WTC11 (cell line): ENCODE results near the gene XIRP2.

Experiments
- CTCF ChIP-seq: fragments of 200-600 bp; IDR thresholded peaks from 2 replicates; pipeline ENCODE4 v1.8.0; 2022; ENCODE audit warnings: antibody characterized with exemption
- FOXP4 ChIP-seq: sonication (generic); formaldehyde crosslinking; IDR thresholded peaks from 2 replicates; pipeline ENCODE4 v1.8.0; 2022; ENCODE audit warnings: mild to moderate bottlenecking, missing genetic modification reagents
- SP1 ChIP-seq: sonication (generic); formaldehyde crosslinking; conservative IDR thresholded peaks from 2 replicates; pipeline ENCODE4 v1.8.1; 2022; ENCODE audit warnings: missing genetic modification reagents
- ZNF232 ChIP-seq: sonication (generic); formaldehyde crosslinking; IDR thresholded peaks from 2 replicates; pipeline ENCODE4 v1.8.0; 2022; ENCODE audit warnings: mild to moderate bottlenecking, missing genetic modification reagents
- ZNF512 ChIP-seq: sonication (generic); formaldehyde crosslinking; IDR thresholded peaks from 2 replicates; pipeline ENCODE4 v1.8.1; 2022; ENCODE audit warnings: missing genetic modification reagents, borderline replicate concordance

- no peak for TF ChIP-seq ZNF232
- TF ChIP-seq CTCF = no peak
- no peak for TF ChIP-seq SP1 (CRISPR knock-in tag)
- TF ChIP-seq FOXP4 (CRISPR knock-in tag) = peak; percentile 42; the same call in 1 of the 2 replicates
- TF ChIP-seq ZNF512 (CRISPR knock-in tag) = no peak
Measured at GRCh38 chr2:167275046-167275445, 386.8 kb downstream of the XIRP2 start.
